Heart left ventricle (tissue), 16 donors: ENCODE results near the gene S100G. TPM values are rescaled to one million over a fixed set of nuclear protein-coding genes. Genes with fewer than 3 reads are reported as not detected.
A peak's percentile ranks its signal among the peaks of the same experiment; 100 is the strongest.
"Not testable (repeated sequence)": the region's sequence is repeated elsewhere in the genome, so short reads cannot be mapped to it uniquely, and the experiment has no call there.

ENCODE experiments used
- ATAC-seq, 4 donors: fragments of 200-7000 bp; cut with Tn5 transposase; one replicate each; pipeline ENCODE4 v1.9.1; 2020 to 2022; ENCODE audit warnings: moderate library complexity in 4 of 4, mild to moderate bottlenecking in 3 of 4, moderate number of reproducible peaks in 1 of 4
- DNase-seq, 5 donors: peaks; one replicate each; pipeline ENCODE4 v3.0.0-alpha.2; 2020
- H3K27ac ChIP-seq, 12 donors: fragments of 200-600 bp; sonication (generic) in 4 of 12; one replicate each; pipeline versions ENCODE4 v1.5.0 to v1.8.0; 2016 to 2022; ENCODE audit warnings: mild to moderate bottlenecking in 2 of 12
- H3K27me3 ChIP-seq, 9 donors: fragments of 200-600 bp; sonication (generic) in 2 of 9; one replicate each; pipeline versions ENCODE4 v1.5.1 to v1.8.0; 2016 to 2022; ENCODE audit warnings: mild to moderate bottlenecking in 3 of 9
- H3K36me3 ChIP-seq, 9 donors: fragments of 200-600 bp; sonication (generic) in 2 of 9; one replicate each; pipeline versions ENCODE4 v1.5.0 to v1.8.0; 2018 to 2022; ENCODE audit warnings: mild to moderate bottlenecking in 2 of 9
- H3K4me1 ChIP-seq, 12 donors: fragments of 200-600 bp; sonication (generic) in 4 of 12; one replicate each; pipeline versions ENCODE4 v1.5.0 to v1.8.0; 2016 to 2022; ENCODE audit warnings: mild to moderate bottlenecking in 3 of 12
- H3K4me3 ChIP-seq, 12 donors: fragments of 200-600 bp; sonication (generic) in 4 of 12; one replicate each; pipeline versions ENCODE4 v1.5.0 to v1.8.0; 2017 to 2022; ENCODE audit warnings: mild to moderate bottlenecking in 9 of 12, moderate library complexity in 4 of 12
- H3K9me3 ChIP-seq, 12 donors: fragments of 200-600 bp; sonication (generic) in 4 of 12; one replicate each; pipeline versions ENCODE4 v1.5.0 to v1.8.0; 2016 to 2022; ENCODE audit warnings: mild to moderate bottlenecking in 1 of 12
- POLR2A ChIP-seq, 2 donors: fragments of 450-650 bp; IDR thresholded peaks; one replicate each; pipeline ENCODE4 v1.6.1; 2017; ENCODE audit warnings: antibody characterized with exemption in 2 of 2, mild to moderate bottlenecking in 2 of 2, moderate library complexity in 2 of 2
- WGBS, 4 donors: extraction: QIAGEN DNeasy Blood & Tissue Kit in 2 of 4; methylation state at CpG; one replicate each; pipeline versions ENCODE4 v1.1.5 to v1.1.7; 2013 to 2018; 5-methylcytosine and 5-hydroxymethylcytosine counted together
- intact Hi-C, 10 donors: fragments of 100-400 bp; cut with DNase I; formaldehyde crosslinking; loops; one replicate each; pipeline versions ENCODE4 v1.11.1 to v1.14.2; 2022
- long read RNA-seq, 3 donors: library from polyadenylated mRNA; unstranded; transcript quantifications; one replicate each; pipeline ENCODE4 v2.0.0, GENCODE V29; 2020 to 2021
- polyA plus RNA-seq, 2 donors: library from polyadenylated mRNA; stranded (reverse); fragments of 200-250 nt; gene quantifications; one replicate each; pipeline ENCODE4 v1.2.3, GENCODE V29; 2013
- total RNA-seq, 9 donors: library from RNA; depleted of rRNA in 2 of 9; stranded (reverse); fragments of >200 nt in 2 of 9; fragmentation: NEBNext Ultra II Directional in 3 of 9; extraction: Animal tissue kit (Norgen Biotek cat#: 25700) in 3 of 9; gene quantifications; one replicate each; pipeline versions ENCODE4 v1.1.0 to v1.2.4, GENCODE V29; 2016 to 2023
- TF ChIP-seq, protein P1 (sequence below), 12 donors: fragments of 200-600 bp; sonication (generic) in 4 of 12; IDR thresholded peaks; one replicate each; pipeline versions ENCODE4 v1.5.0 to v1.8.0; 2018 to 2022; ENCODE audit warnings: antibody characterized with exemption in 12 of 12, mild to moderate bottlenecking in 5 of 12
- donor health status: ischemic (EF 13 %, LVEDD 7.1; RV severe dilation, severe dysfunction).
- donor health status: healthy with polysubstance abuse.
- donor health status: DM: no; HTN: yes; CAD: no.
- donor health status: DM: no; HTN: no; CAD: no.
- donor health status: ischemic (EF 25% LVEDD 6.9; RV normal size, moderate dysfunction).
- donor health status: ischemic (EF 25% LVEDD 5.7; RV mildly dilated, moderate dysfunction).
- donor health status: healthy.
- donor health status: DM: yes; HTN: yes; CAD: no.
- donor health status: ischemic (EF 35%, LVEDD 5.7; RV mildly dilated, moderate dysfunction).
- donor health status: nonischemic (EF 11% LVEDD 7.7; RV severe dilation, severe dysfunction).
- donor health status: DM: yes; HTN: yes; CAD: no.
- donor health status: PGD.
- donor health status: ischemic (EF 29% LVEDD 5.4; RV normal size, mild dysfunction).
- donor health status: nonischemic (EF 23%, LVEDD 6.1; RV moderate dilation, normal function).

Gene S100G, protein sequence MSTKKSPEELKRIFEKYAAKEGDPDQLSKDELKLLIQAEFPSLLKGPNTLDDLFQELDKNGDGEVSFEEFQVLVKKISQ
- total RNA-seq: not detected
- polyA plus RNA-seq: not detected
- long read RNA-seq, donor 1: 0 reads
- long read RNA-seq, donor 2: 0 reads
- long read RNA-seq, donor 3: 0 reads

DNA sequence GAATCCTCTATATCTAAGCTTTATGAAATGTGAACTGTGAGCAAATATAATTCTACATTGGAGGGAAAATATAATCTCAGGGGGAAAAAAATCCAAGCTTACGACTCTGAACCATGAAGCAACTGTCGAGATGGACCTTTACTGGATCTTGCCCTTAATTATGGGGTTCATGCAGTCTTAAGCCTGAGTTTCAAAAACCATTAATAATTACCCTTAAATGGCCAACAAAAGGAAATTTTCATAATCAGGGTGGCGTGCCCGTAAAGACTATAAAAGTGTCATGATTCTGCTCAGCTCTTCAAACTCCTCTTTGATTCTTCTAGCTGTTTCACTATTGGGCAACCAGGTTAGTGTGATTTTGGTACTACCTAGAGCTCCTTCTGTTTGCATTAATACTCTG is at the start of gene S100G:
S100G (plus strand) TSS at position 301 of the 400 bp plus-strand sequence. CDS start 849 bp downstream, outside the sequence.
- intact Hi-C loops: no loop called here
- DNase-seq: no peak
- Histone ChIP-seq H3K36me3 (peaks cover 0 to 9% (median 0%) of the 10 kb centered on the region in 9 donors), H3K27ac (no peak within 1 kb of the TSS), H3K4me1 (no peaks in the 10 kb centered on the region), H3K27me3 (no peaks in the 10 kb centered on the region), H3K4me3 (no peak within 1 kb of the TSS), H3K9me3 (no peaks in the 10 kb centered on the region)
- TF ChIP-seq POLR2A (IDR thresholded peaks at IDR 0.05): no peak
- TF ChIP-seq, protein P1, sequence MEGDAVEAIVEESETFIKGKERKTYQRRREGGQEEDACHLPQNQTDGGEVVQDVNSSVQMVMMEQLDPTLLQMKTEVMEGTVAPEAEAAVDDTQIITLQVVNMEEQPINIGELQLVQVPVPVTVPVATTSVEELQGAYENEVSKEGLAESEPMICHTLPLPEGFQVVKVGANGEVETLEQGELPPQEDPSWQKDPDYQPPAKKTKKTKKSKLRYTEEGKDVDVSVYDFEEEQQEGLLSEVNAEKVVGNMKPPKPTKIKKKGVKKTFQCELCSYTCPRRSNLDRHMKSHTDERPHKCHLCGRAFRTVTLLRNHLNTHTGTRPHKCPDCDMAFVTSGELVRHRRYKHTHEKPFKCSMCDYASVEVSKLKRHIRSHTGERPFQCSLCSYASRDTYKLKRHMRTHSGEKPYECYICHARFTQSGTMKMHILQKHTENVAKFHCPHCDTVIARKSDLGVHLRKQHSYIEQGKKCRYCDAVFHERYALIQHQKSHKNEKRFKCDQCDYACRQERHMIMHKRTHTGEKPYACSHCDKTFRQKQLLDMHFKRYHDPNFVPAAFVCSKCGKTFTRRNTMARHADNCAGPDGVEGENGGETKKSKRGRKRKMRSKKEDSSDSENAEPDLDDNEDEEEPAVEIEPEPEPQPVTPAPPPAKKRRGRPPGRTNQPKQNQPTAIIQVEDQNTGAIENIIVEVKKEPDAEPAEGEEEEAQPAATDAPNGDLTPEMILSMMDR (IDR thresholded peaks at IDR 0.05): no peak
- no peak for ATAC-seq
- WGBS, 4 donors: 89 to 100% (median 96%) methylated on average over 4 of the region's 4 CpGs

DNA sequence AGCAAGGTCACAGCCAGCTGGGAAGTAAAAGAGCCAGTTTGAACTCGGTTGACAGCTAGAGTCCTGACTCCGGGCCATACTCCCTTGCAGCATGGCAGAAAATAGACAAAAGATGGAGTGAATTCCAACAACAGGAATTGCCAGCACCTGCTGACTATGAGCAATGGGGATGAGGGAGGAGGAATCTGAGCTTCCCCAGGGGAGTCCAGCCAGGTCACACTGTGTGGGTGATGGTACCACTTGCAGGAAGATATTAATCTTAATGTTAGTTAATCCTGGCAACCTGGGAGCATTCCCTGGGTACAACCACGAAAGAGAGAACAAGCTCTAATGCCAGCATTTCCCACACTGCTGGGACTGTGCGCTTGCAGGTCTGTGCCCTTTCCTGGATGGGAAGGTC is 48.1 kb upstream of the S100G start:
- no peak overlapping the region for H3K4me3 ChIP-seq
- H3K36me3 ChIP-seq: no peaks in the 10 kb centered on the region
- H3K9me3 ChIP-seq: no peaks in the 10 kb centered on the region
- DNase-seq: no peak
- intact Hi-C loops: no loop called here
- no peak for ATAC-seq
- 67 to 74% (median 71%) methylated on average over 4 of the region's 4 CpGs for WGBS, 4 donors
- no peak overlapping the region for H3K27ac ChIP-seq
- no peak for TF ChIP-seq POLR2A (IDR thresholded peaks at IDR 0.05)
- TF ChIP-seq, protein P1 (IDR thresholded peaks at IDR 0.05): no peak
- H3K27me3 ChIP-seq: peaks cover 0 to 4% (median 0%) of the 10 kb centered on the region in 9 donors
- H3K4me1 ChIP-seq: peaks cover 0 to 26% (median 4%) of the 10 kb centered on the region in 12 donors

DNA sequence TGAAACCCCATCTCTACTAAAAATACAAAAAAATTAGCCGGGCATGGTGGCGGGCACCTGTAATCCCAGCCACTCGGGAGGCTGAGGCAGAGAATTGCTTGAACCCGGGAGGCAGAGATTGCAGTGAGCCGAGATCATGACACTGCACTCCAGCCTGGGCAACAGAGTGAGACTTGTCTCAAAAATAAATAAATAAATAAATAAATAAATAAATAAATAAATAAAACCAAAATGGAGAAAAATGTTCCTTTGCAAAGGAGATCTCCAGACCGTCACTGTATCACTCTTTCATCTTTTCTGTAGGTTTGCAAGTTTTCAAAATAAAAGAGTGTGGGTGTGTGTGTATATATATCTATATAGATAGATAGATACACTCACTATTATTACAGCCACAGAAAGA is 46.7 kb upstream of the S100G start:
- H3K27ac ChIP-seq: peak overlapping the region in 9 of 12 donors; percentile 20 to 83 (median 70)
- ATAC-seq, H3K9me3 ChIP-seq, H3K27me3 ChIP-seq, intact Hi-C loops, H3K4me3 ChIP-seq, H3K36me3 ChIP-seq, DNase-seq: not testable (repeated sequence)
- WGBS, 4 donors: 86 to 96% (median 90%) methylated on average over 6 of the region's 6 CpGs
- H3K4me1 ChIP-seq: peaks cover 0 to 26% (median 4%) of the 10 kb centered on the region in 12 donors

DNA sequence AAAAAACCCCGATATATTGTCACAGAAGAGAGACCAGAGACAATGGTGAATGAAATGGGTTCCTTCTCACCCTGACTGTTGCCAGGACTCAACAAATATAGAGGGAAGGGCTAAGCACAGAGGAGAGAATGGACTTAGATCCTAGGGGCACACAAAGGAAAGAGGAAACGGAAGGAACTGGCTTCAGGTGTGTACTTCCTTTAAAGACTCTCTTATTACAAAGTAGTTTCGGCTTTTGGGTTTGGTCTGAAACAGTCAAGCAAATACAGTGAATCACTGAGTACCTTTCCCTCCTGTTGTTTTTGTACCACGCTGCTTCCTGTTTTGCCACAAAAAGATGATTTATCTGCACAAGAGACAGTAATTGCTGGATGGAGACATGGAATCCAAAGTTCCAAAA is 46.1 kb upstream of the S100G start:
- Histone ChIP-seq H3K9me3 (no peaks in the 10 kb centered on the region), H3K27ac (peak overlapping the region; percentile 15 to 83 (median 66)), H3K27me3 (peaks cover 0 to 7% (median 0%) of the 10 kb centered on the region in 9 donors), H3K4me1 (peaks cover 0 to 26% (median 4%) of the 10 kb centered on the region in 12 donors), H3K4me3 (no peak overlapping the region), H3K36me3 (peaks cover 0 to 4% (median 0%) of the 10 kb centered on the region in 9 donors)
- DNase-seq: no peak
- ATAC-seq: no peak
- intact Hi-C loops: no loop called here
- TF ChIP-seq, protein P1 (IDR thresholded peaks at IDR 0.05): no peak
- no peak for TF ChIP-seq POLR2A (IDR thresholded peaks at IDR 0.05)
- WGBS, 4 donors: 64 to 83% (median 70%) methylated on average over 4 of the region's 4 CpGs

DNA sequence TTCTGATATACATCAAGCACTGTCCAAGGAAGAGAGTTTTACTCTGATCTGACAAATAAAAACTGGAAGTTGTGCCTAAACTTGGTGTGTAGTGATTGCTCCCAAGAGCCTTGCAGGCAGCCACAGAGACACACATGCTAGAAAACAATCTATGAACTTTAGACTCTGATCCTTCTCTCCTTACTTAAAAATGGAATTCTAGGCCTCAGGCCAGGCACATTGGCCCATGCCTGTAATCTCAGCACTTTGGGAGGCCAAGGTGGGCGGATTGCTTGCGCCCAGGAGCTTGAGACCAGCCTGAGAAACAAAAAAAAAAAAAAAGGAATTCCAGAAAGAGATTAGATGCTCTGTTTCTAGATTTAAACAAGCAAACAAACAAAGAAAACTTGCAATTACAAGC is 45.6 kb upstream of the S100G start:
- no peak for TF ChIP-seq POLR2A (IDR thresholded peaks at IDR 0.05)
- TF ChIP-seq, protein P1 (IDR thresholded peaks at IDR 0.05): no peak
- Histone ChIP-seq H3K4me1 (peaks cover 0 to 26% (median 4%) of the 10 kb centered on the region in 12 donors), H3K4me3 (no peak overlapping the region), H3K27me3 (peaks cover 0 to 7% (median 0%) of the 10 kb centered on the region in 9 donors), H3K36me3 (peaks cover 0 to 6% (median 0%) of the 10 kb centered on the region in 9 donors), H3K9me3 (no peaks in the 10 kb centered on the region), H3K27ac (peak overlapping the region; percentile 3 to 83 (median 66))
- WGBS, 4 donors: 56 to 68% (median 64%) methylated on average over 2 of the region's 2 CpGs
- intact Hi-C loops: no loop called here
- ATAC-seq (peak; percentile 40 to 64 (median 44)), DNase-seq (no peak)
